T-helper 22 cell (primary cell): ENCODE data around the gene MYBPC2.

Experiments used
- DNase-seq: peaks from one replicate; pipeline ENCODE4 v3.0.0-alpha.2; 2020; ENCODE audit warnings: low read depth

Gene MYBPC2

DNA sequence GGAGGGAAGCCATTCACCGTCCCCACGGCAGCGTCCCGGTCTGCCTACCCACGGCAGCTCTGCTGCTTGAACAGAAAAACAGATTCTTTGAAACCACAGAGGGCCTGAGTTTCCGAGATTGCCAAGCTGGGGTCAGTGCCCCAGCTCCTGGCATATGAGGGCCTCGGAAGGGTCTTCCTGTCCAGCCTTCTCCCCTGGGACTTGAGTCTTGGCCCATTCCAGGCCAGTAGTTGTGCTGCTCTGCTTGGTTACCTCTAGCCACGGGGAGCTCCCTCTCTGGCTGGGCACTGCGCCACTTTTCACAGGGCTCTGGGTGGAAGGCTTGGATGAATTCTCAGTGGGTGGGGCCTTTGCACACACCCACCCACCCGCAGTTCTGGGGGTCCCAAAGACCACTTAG lies 22.6 kb upstream of the MYBPC2 start:
- no peak for DNase-seq

DNA sequence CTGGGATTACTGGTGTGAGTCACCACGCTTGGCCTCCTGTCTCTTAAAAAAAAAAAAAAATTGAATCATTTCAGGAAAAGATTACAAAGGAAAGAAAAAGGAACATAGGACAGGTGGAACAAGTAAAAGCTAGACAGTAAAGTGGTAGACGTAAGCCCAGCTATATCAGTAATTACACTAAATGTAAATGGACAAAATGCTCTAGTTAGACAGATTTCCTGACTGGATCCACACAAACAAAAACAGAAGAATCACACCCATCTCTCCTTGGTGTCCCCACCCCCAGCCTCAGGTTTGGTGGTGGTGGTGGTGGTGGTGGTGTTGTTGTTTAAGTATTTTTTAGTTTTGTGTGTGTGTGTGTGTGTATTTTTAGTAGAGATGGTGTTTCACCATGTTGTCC lies 20.3 kb upstream of the MYBPC2 start:
- DNase-seq = no peak

DNA sequence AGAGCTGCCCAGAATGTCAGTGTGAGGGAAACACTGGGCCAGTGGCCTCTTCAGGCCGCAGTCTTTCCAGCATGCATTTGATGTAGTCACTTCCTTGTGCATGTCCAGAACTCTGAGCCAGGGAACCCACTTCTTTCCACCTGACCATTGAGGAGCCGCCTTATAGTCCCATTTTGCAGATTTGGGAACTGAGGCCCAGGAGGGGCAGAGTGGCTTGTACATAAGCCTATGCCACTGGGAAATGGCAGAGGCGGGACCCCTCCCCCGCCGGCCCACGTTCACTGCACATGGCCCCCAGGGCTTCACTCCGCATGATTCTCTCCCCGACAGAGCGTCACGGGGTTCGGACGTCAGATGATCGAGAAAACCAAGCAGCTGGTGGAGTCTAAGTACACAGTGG lies 19.6 kb upstream of the MYBPC2 start:
- DNase-seq = no peak

- DNase-seq = no peak
Observed at GRCh38 chr19:50413531-50413930, 19.2 kb upstream of the MYBPC2 start.

GRCh38 chr19:50414864-50415660 lies 17.6 kb upstream of the MYBPC2 start:
- peak; percentile 25 for DNase-seq

DNA sequence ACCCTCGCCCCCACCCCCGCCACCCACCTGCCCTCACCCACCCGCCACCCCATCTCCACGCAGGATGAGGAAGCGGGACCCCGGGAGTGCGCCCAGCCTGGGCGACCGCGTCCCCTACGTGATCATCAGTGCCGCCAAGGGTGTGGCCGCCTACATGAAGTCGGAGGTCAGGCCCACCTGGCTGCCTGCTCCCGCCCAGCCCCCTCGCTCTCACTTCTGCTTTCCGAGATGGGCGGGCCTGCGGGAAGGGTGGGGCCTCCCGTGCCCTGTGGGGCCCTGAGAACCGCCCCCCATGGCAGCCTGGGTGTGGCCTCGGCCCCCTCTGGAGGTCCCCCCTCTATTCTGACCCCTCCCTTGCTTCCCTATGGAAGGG lies 17.0 kb upstream of the MYBPC2 start:
- no peak for DNase-seq

DNA sequence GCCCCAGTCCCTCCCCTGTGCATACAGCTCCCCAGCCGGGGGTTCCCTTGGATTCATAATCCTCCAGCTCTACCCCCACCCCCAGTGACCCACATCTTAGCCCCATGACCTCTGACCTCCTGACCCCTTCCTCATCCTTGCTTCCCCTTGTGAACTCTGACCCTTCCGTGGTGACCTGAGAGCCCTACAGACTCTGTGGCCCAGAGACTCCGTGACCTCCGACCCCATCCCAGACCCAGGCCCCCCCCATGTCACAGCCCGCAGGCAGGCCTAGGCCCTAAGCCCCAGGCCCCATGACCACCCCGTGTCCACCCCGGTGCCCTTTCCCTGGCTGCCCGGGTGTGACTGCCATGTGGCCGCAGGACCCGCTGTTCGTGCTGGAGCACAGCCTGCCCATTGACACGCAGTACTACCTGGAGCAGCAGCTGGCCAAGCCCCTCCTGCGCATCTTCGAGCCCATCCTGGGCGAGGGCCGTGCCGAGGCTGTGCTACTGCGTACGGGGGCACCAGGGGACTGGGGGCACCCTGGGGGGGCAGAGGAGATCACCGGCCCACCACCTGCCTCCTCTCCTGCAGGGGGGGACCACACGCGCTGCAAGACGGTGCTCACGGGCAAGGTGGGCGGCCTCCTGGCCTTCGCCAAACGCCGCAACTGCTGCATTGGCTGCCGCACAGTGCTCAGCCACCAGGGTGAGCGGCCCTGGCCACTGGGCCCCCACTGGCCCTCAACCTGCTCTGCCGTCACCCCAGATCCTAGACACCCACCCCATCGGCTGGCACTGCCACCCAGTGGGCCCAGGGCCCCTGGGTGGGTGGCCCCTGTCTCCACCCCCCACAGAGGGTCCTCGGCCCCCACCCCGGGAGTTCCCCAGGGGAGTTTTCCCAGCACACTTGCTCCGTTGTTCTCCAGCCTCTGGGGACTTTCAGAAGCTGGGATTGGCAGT lies 16.4 kb upstream of the MYBPC2 start:
- no peak for DNase-seq

DNA sequence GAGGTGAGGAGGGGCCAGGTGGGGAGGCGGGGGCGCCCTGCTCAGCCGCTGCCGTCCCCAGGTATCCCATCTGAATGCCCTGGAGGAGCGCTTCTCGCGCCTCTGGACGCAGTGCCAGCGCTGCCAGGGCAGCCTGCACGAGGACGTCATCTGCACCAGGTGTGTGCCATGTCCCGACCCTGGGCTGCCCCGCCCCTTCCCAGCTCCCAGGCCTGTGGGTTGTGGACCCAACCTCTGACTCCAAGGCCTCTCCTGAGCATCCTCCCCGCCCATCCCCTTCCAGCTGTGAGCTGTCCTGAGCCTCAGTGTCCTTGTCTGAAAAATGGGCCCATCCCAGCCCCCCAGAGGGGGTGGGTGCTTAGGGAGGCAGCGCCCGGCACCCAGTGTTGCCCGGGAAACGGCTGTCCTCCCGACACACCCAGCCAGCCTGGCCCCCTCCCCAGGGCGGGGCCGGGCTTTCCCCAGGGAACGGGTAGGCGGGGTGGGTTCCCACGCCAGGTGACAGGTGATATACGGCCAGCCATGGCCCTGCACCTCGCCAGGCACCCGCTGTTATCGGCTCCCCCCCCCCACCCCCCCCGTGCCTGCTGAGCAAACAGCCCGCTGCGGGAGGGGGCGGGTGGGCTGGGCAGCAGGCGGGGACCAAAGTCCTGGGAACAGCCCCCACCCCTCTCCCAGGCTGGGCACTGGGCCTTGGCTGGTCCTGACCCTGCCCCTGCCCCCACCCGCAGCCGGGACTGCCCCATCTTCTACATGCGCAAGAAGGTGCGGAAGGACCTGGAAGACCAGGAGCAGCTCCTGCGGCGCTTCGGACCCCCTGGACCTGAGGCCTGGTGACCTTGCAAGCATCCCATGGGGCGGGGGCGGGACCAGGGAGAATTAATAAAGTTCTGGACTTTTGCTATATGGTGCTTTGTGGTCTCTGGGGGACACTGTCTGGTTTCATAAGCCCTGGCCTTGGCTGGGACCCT lies 15.3 kb upstream of the MYBPC2 start:
- no peak for DNase-seq

GRCh38 chr19:50418176-50419021 lies 14.3 kb upstream of the MYBPC2 start, which contains the start of gene SPIB:
TSS of gene SPIB (plus strand) at chr19:50418938. CDS start at chr19:50418963, 25 bp downstream.
- no peak for DNase-seq

- DNase-seq = no peak
Observed at GRCh38 chr19:50419022-50419579, 13.6 kb upstream of the MYBPC2 start.

GRCh38 chr19:50419580-50420035 lies 13.1 kb upstream of the MYBPC2 start:
- no peak for DNase-seq

GRCh38 chr19:50420127-50420526 lies 12.6 kb upstream of the MYBPC2 start:
- DNase-seq = no peak

GRCh38 chr19:50420808-50421207 lies 11.9 kb upstream of the MYBPC2 start:
- DNase-seq = no peak

- DNase-seq = no peak
Observed at GRCh38 chr19:50422397-50423278, 10.1 kb upstream of the MYBPC2 start.

GRCh38 chr19:50423279-50424113 lies 9.2 kb upstream of the MYBPC2 start:
- DNase-seq = no peak

- DNase-seq = no peak
Observed at GRCh38 chr19:50425581-50425980, 7.1 kb upstream of the MYBPC2 start.

- DNase-seq = no peak
Observed at GRCh38 chr19:50427318-50427925, 5.3 kb upstream of the MYBPC2 start.

DNA sequence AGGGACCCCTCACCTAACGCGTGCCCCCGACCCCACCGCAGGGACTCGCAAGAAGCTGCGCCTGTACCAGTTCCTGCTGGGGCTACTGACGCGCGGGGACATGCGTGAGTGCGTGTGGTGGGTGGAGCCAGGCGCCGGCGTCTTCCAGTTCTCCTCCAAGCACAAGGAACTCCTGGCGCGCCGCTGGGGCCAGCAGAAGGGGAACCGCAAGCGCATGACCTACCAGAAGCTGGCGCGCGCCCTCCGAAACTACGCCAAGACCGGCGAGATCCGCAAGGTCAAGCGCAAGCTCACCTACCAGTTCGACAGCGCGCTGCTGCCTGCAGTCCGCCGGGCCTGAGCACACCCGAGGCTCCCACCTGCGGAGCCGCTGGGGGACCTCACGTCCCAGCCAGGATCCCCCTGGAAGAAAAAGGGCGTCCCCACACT lies 4.7 kb upstream of the MYBPC2 start:
- no peak for DNase-seq
